ENCODE data around the gene NTF3. TPM values are rescaled to one million over a fixed set of nuclear protein-coding genes. Genes with fewer than 3 reads are reported as not detected.

NTF3 gene
- total and polyA plus RNA-seq, 9 of the 15 experiments (the other 6 are each of a cell fraction or from before 2014, with no cell fraction given): not detected

- TF ChIP-seq ZNF584 (CRISPR knock-in tag; IDR thresholded peaks at IDR 0.05; ENCODE audit: low read depth): no peak
- TF ChIP-seq, protein P1, sequence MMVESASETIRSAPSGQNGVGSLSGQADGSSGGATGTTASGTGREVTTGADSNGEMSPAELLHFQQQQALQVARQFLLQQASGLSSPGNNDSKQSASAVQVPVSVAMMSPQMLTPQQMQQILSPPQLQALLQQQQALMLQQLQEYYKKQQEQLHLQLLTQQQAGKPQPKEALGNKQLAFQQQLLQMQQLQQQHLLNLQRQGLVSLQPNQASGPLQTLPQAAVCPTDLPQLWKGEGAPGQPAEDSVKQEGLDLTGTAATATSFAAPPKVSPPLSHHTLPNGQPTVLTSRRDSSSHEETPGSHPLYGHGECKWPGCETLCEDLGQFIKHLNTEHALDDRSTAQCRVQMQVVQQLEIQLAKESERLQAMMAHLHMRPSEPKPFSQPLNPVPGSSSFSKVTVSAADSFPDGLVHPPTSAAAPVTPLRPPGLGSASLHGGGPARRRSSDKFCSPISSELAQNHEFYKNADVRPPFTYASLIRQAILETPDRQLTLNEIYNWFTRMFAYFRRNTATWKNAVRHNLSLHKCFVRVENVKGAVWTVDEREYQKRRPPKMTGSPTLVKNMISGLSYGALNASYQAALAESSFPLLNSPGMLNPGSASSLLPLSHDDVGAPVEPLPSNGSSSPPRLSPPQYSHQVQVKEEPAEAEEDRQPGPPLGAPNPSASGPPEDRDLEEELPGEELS (CRISPR knock-in tag; IDR thresholded peaks at IDR 0.05; ENCODE audit: borderline replicate concordance): no peak
- no peak for TF ChIP-seq GMEB1 (CRISPR knock-in tag; IDR thresholded peaks at IDR 0.05)
- no peak for TF ChIP-seq C11orf30 (IDR thresholded peaks at IDR 0.05; ENCODE audit: low read depth)
These were observed 65.6 kb downstream of the NTF3 start (continued) for GRCh38 chr12:5497329-5498053.

- TF ChIP-seq, protein P2, sequence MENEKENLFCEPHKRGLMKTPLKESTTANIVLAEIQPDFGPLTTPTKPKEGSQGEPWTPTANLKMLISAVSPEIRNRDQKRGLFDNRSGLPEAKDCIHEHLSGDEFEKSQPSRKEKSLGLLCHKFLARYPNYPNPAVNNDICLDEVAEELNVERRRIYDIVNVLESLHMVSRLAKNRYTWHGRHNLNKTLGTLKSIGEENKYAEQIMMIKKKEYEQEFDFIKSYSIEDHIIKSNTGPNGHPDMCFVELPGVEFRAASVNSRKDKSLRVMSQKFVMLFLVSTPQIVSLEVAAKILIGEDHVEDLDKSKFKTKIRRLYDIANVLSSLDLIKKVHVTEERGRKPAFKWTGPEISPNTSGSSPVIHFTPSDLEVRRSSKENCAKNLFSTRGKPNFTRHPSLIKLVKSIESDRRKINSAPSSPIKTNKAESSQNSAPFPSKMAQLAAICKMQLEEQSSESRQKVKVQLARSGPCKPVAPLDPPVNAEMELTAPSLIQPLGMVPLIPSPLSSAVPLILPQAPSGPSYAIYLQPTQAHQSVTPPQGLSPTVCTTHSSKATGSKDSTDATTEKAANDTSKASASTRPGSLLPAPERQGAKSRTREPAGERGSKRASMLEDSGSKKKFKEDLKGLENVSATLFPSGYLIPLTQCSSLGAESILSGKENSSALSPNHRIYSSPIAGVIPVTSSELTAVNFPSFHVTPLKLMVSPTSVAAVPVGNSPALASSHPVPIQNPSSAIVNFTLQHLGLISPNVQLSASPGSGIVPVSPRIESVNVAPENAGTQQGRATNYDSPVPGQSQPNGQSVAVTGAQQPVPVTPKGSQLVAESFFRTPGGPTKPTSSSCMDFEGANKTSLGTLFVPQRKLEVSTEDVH (IDR thresholded peaks at IDR 0.05; ENCODE audit: low read depth, partially characterized antibody): no peak
- no peak for TF ChIP-seq HNRNPL (IDR thresholded peaks at IDR 0.05; ENCODE audit: low read depth, low read length)
- no peak overlapping the region for H3K9ac ChIP-seq (ENCODE audit: insufficient read depth in 1 of 2, low read depth in 2 of 2, low read length in 2 of 2)
- H3K27ac ChIP-seq (ENCODE audit: extremely low read depth, low read depth, low read length): no peak overlapping the region
- no peak for ATAC-seq
- in situ Hi-C loops (cut with MboI): no loop called here
- no peaks in the 10 kb centered on the region for H3K9me3 ChIP-seq (replicated peaks; ENCODE audit: control insufficient read depth, insufficient read depth, low read depth, low read length)
- no peaks in the 10 kb centered on the region for H3K36me3 ChIP-seq (ENCODE audit: control insufficient read depth, insufficient read depth, low read length)
- ChIA-PET CTCF (ENCODE audit: low intra/inter-chr PET ratio) (no interaction called here), POLR2A (no interaction called here)
- no peak for FAIRE-seq
- H3K4me3 ChIP-seq: no peak overlapping the region
- H4K20me1 ChIP-seq (replicated peaks; ENCODE audit: control insufficient read depth, insufficient read depth, low read length): no peaks in the 10 kb centered on the region
- intact Hi-C loops (cut with micrococcal nuclease): no loop called here
- peaks cover 8 to 33% of the 10 kb centered on the region in 2 experiments for H3K27me3 ChIP-seq (ENCODE audit: control insufficient read depth in 2 of 2, insufficient read depth in 2 of 2, low read length in 2 of 2)
- no TSS peak for BruUV-seq (replicated peaks)
- DNase-seq (ENCODE audit: extremely low read depth in 1 of 4, low spot score in 3 of 4): no peak
- H3K4me2 ChIP-seq (ENCODE audit: insufficient read depth, low read length): no peak overlapping the region
- 2% methylated on average over 3 of the region's 3 CpGs for WGBS (ENCODE audit: insufficient coverage, low coverage, missing lambda C conversion rate)
- H2AFZ ChIP-seq (ENCODE audit: low read depth, low read length): no peak overlapping the region
- H3K79me2 ChIP-seq (ENCODE audit: control insufficient read depth, insufficient read depth, low read length): no peaks in the 10 kb centered on the region
- no peaks in the 10 kb centered on the region for H3K9me1 ChIP-seq (ENCODE audit: control insufficient read depth, insufficient read depth, low read length)
- H3K4me1 ChIP-seq (replicated peaks in 1 of 2; ENCODE audit: control insufficient read depth in 2 of 2, insufficient read depth in 2 of 2, low read length in 2 of 2): no peaks in the 10 kb centered on the region
These were observed 66.2 kb downstream of the NTF3 start for GRCh38 chr12:5498076-5498475.

All from K562 (cell line).